HEK293 (cell line): ENCODE measurements around the gene IL10RB.

Experiments
- CTCF ChIA-PET: fragments of 350-600 bp; formaldehyde crosslinking; extraction: SDS; loops from one replicate; lab custom pipeline; 2021; ENCODE audit warnings: antibody characterized with exemption; lab: Yijun Ruan, JAX
- POLR2A ChIA-PET: fragments of 300-600 bp; formaldehyde crosslinking; extraction: SDS; loops from one replicate; lab custom pipeline; 2020; ENCODE audit warnings: antibody characterized with exemption, inconsistent platforms; lab: Yijun Ruan, JAX
- H3K27ac ChIP-seq: fragments of 200-500 bp; sonication (Bioruptor generic); 2 replicates; pipeline ENCODE4 v1.5.1; 2014; ENCODE audit warnings: low read depth, low read length, control low read depth, inconsistent platforms; ENCODE audit errors: extremely low read depth
- H3K36me3 ChIP-seq, 2 experiments: fragments of 200-500 bp in 1 of 2; sonication (Bioruptor generic) in 1 of 2; 1 replicate in 1 of 2; 2 replicates in 1 of 2; pipeline ENCODE4 v1.5.1; 2014 to 2017; ENCODE audit warnings: inconsistent platforms in 2 of 2, low read length in 2 of 2; ENCODE audit not compliant: control insufficient read depth in 2 of 2, insufficient read depth in 1 of 2
- H3K4me1 ChIP-seq: fragments of 200-500 bp; sonication (Bioruptor generic); 2 replicates; pipeline ENCODE4 v1.5.1; 2014; ENCODE audit warnings: mild to moderate bottlenecking, low read length, inconsistent platforms; ENCODE audit not compliant: control insufficient read depth, insufficient read depth
- H3K4me3 ChIP-seq: 2 replicates; pipeline ENCODE4 v1.5.1; 2011; ENCODE audit warnings: low read depth, mild to moderate bottlenecking, control low read depth, low read length, moderate library complexity
- H3K9me3 ChIP-seq: fragments of 200-500 bp; sonication (Bioruptor generic); 2 replicates; pipeline ENCODE4 v1.5.1; 2014; ENCODE audit warnings: low read depth, low read length, inconsistent platforms; ENCODE audit not compliant: control insufficient read depth, insufficient read depth
- ZNF121 ChIP-seq: fragments of 450-650 bp; formaldehyde crosslinking; IDR thresholded peaks from 2 replicates; pipeline ENCODE4 v1.5.1; 2016; ENCODE audit warnings: missing biosample characterization, missing genetic modification characterization
- ZNF23 ChIP-seq: fragments of 450-650 bp; formaldehyde crosslinking; IDR thresholded peaks from 2 replicates; pipeline ENCODE4 v1.5.1; 2016; ENCODE audit warnings: missing biosample characterization, missing genetic modification characterization, borderline replicate concordance
- TF ChIP-seq, protein P1 (sequence below): fragments of 450-650 bp; formaldehyde crosslinking; IDR thresholded peaks from 2 replicates; pipeline ENCODE4 v1.5.1; 2016; ENCODE audit warnings: missing biosample characterization, missing genetic modification characterization
- TF ChIP-seq, protein P2 (sequence below): fragments of 450-650 bp; IDR thresholded peaks from 2 replicates; pipeline ENCODE4 v1.5.1; 2018; ENCODE audit warnings: missing biosample characterization, mild to moderate bottlenecking, missing genetic modification characterization

IL10RB gene

DNA sequence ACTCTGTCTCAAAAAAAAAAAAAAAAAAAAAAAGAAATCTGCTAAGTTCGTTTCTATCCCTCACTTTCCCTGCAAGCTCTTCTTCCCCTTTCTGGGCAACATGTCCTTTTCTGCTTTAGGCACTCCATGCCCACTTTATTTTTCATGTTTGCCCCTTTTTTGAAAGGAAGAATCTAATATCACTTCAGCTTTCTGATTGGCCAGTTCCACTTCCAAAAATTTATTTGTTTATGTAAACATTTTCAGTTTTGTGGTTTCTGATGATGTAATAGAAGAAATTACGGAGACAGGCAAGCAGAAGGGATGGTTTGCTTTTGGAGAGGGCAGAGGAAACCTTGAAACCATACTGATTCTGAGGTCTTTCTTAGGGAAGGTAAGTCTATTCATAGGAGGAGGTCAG, 73.8 kb downstream of the IL10RB start:
- POLR2A ChIA-PET: interaction anchor here (0.5 to 2.3 kb wide), 3 partner anchors 15 to 444 kb away, joined by 3 to 8 read pairs (median 6); partner anchors contain the start of gene IFNAR1
- TF ChIP-seq ZNF121 (tag by site-specific recombination) (0 out of 2 replicates have a peak, but pooled peaks have one; percentile 45), ZNF23 (tag by site-specific recombination) (no peak)
- TF ChIP-seq, protein P1, sequence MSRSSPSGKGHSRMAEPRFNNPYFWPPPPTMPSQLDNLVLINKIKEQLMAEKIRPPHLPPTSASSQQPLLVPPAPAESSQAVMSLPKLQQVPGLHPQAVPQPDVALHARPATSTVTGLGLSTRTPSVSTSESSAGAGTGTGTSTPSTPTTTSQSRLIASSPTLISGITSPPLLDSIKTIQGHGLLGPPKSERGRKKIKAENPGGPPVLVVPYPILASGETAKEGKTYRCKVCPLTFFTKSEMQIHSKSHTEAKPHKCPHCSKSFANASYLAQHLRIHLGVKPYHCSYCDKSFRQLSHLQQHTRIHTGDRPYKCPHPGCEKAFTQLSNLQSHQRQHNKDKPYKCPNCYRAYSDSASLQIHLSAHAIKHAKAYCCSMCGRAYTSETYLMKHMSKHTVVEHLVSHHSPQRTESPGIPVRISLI (tag by site-specific recombination): peak; percentile 81
- CTCF ChIA-PET: interaction anchor here (0.7 to 3.9 kb wide), 7 partner anchors 8 to 559 kb away, joined by 3 to 22 read pairs (median 4); no protein-coding TSS in a partner anchor
- Histone ChIP-seq H3K9me3 (no peaks in the 10 kb centered on the region), H3K4me3 (no peak overlapping the region), H3K36me3 (peaks cover 29 to 56% of the 10 kb centered on the region in 2 experiments), H3K27ac (no peak overlapping the region), H3K4me1 (0 out of 2 replicates have a peak, but pooled peaks cover 2% of the 10 kb centered on the region)

DNA sequence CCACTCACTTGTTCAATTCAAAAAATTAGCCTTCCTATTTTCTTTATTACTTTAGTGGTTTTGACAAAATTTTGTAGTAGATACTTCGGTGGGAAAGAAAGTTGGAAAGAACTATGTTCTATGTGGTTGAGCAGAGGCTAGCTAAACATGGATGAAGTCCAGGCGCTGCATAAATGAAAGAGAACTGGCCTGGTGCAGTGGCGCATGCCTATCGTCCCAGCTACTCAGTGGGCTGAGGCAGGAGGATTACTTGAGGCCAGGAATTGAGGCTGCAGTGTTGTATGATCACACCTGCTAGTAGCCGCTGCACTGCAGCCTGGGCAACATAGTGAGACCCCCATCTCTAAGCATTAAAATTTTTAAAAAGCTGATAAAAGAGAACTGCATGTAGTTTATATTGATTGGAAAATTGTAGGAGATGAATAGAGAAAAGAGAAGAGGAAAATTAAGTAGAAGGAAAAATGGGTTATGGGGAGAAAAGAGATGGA, 79.6 kb downstream of the IL10RB start:
- CTCF ChIA-PET: interaction anchor here (0.7 to 11.0 kb wide), 6 partner anchors 9 to 260 kb away, joined by 3 to 107 read pairs (median 3); partner anchors contain the start of gene IL10RB
- H3K9me3 ChIP-seq: no peaks in the 10 kb centered on the region
- peak; percentile 81 for TF ChIP-seq ZNF121 (tag by site-specific recombination)
- TF ChIP-seq, protein P2, sequence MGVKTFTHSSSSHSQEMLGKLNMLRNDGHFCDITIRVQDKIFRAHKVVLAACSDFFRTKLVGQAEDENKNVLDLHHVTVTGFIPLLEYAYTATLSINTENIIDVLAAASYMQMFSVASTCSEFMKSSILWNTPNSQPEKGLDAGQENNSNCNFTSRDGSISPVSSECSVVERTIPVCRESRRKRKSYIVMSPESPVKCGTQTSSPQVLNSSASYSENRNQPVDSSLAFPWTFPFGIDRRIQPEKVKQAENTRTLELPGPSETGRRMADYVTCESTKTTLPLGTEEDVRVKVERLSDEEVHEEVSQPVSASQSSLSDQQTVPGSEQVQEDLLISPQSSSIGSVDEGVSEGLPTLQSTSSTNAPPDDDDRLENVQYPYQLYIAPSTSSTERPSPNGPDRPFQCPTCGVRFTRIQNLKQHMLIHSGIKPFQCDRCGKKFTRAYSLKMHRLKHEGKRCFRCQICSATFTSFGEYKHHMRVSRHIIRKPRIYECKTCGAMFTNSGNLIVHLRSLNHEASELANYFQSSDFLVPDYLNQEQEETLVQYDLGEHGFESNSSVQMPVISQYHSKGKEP (tag by site-specific recombination): no peak
- no peak overlapping the region for H3K4me3 ChIP-seq
- H3K4me1 ChIP-seq: no peaks in the 10 kb centered on the region
- POLR2A ChIA-PET: interaction anchor here (0.5 to 1.4 kb wide), 3 partner anchors 21 to 129 kb away, joined by 3 to 8 read pairs (median 3); partner anchors contain the start of gene IFNAR1
- peaks cover 66 to 73% of the 10 kb centered on the region in 2 experiments for H3K36me3 ChIP-seq
- no peak overlapping the region for H3K27ac ChIP-seq
